ENCODE data around the gene RSRC1.

Gene RSRC1

GRCh38 chr3:158244274-158244673 lies 134.4 kb downstream of the RSRC1 start:
- Histone ChIP-seq H4K20me1 (ENCODE audit: insufficient read depth) (no peaks in the 10 kb centered on the region), H2AFZ (ENCODE audit: low read depth) (no peak overlapping the region), H3K36me3 (ENCODE audit: insufficient read depth) (no peaks in the 10 kb centered on the region), H3K27ac (no peak overlapping the region), H3K9ac (no peak overlapping the region), H3K4me3 (IDR thresholded peaks at IDR 0.05; ENCODE audit: insufficient read depth, low read depth, low read length) (no peak overlapping the region), H3K79me2 (ENCODE audit: insufficient read depth, low read depth) (no peaks in the 10 kb centered on the region), H3K27me3 (ENCODE audit: insufficient read depth, low read depth) (no peaks in the 10 kb centered on the region), H3K4me2 (no peak overlapping the region), H3K4me1 (ENCODE audit: low read depth, poor library complexity, severe bottlenecking) (peaks cover 8% of the 10 kb centered on the region)
- no peak for TF ChIP-seq CTCF (conservative IDR thresholded peaks at IDR 0.05; ENCODE audit: low read depth, low read length)

GRCh38 chr3:158247288-158247687 lies 137.4 kb downstream of the RSRC1 start:
- Histone ChIP-seq H3K4me1 (ENCODE audit: low read depth, poor library complexity, severe bottlenecking) (peaks cover 8% of the 10 kb centered on the region), H3K4me3 (IDR thresholded peaks at IDR 0.05; ENCODE audit: insufficient read depth, low read depth, low read length) (no peak overlapping the region), H2AFZ (ENCODE audit: low read depth) (no peak overlapping the region), H3K27me3 (ENCODE audit: insufficient read depth, low read depth) (no peaks in the 10 kb centered on the region), H3K36me3 (ENCODE audit: insufficient read depth) (no peaks in the 10 kb centered on the region), H3K4me2 (no peak overlapping the region), H3K9ac (no peak overlapping the region), H3K27ac (no peak overlapping the region), H4K20me1 (ENCODE audit: insufficient read depth) (no peaks in the 10 kb centered on the region), H3K79me2 (ENCODE audit: insufficient read depth, low read depth) (no peaks in the 10 kb centered on the region)
- TF ChIP-seq CTCF (conservative IDR thresholded peaks at IDR 0.05; ENCODE audit: low read depth, low read length): no peak

- H3K79me2 ChIP-seq (ENCODE audit: insufficient read depth, low read depth): no peaks in the 10 kb centered on the region; the same call in 1 of the 2 replicates
- no peaks in the 10 kb centered on the region for H3K27me3 ChIP-seq (ENCODE audit: insufficient read depth, low read depth)
- H3K4me2 ChIP-seq: no peak overlapping the region
- no peak overlapping the region for H3K9ac ChIP-seq
- no peak for TF ChIP-seq CTCF (conservative IDR thresholded peaks at IDR 0.05; ENCODE audit: low read depth, low read length)
- H3K4me3 ChIP-seq (IDR thresholded peaks at IDR 0.05; ENCODE audit: insufficient read depth, low read depth, low read length): no peak overlapping the region
- H3K36me3 ChIP-seq (ENCODE audit: insufficient read depth): no peaks in the 10 kb centered on the region
- H4K20me1 ChIP-seq (ENCODE audit: insufficient read depth): no peaks in the 10 kb centered on the region
- H3K4me1 ChIP-seq (ENCODE audit: low read depth, poor library complexity, severe bottlenecking): peaks cover 8% of the 10 kb centered on the region
- no peak overlapping the region for H2AFZ ChIP-seq (ENCODE audit: low read depth)
- H3K27ac ChIP-seq: no peak overlapping the region
Measured at GRCh38 chr3:158248261-158248660, 138.4 kb downstream of the RSRC1 start.

DNA sequence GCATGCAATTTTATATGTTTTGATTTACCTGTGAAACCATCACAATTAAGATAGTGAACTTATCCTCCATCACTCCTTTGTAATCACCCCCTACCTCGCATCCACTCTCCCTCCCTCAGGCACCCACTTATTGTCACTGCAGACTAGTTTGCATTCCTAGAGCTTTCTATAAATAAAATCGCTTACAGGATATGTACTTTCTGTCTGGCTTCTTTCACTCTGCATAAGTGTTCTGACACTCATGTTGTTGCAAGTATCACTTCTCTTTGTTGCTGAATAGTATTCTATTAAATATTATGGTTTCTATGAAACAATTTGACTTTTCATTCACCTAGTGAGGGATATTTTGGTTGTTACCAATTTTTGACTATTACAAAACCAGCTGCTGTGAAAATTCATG lies 139.3 kb downstream of the RSRC1 start:
- Histone ChIP-seq H2AFZ (ENCODE audit: low read depth) (no peak overlapping the region), H4K20me1 (ENCODE audit: insufficient read depth) (no peaks in the 10 kb centered on the region), H3K27me3 (ENCODE audit: insufficient read depth, low read depth) (no peaks in the 10 kb centered on the region), H3K4me3 (IDR thresholded peaks at IDR 0.05; ENCODE audit: insufficient read depth, low read depth, low read length) (no peak overlapping the region), H3K27ac (no peak overlapping the region), H3K4me2 (no peak overlapping the region), H3K36me3 (ENCODE audit: insufficient read depth) (no peaks in the 10 kb centered on the region), H3K79me2 (ENCODE audit: insufficient read depth, low read depth) (no peaks in the 10 kb centered on the region; the same call in 1 of the 2 replicates), H3K9ac (no peak overlapping the region), H3K4me1 (ENCODE audit: low read depth, poor library complexity, severe bottlenecking) (peaks cover 8% of the 10 kb centered on the region)
- TF ChIP-seq CTCF (conservative IDR thresholded peaks at IDR 0.05; ENCODE audit: low read depth, low read length): no peak

All from KMS-11 (cell line).